Measurements from ENCODE around the gene KLLN.
"Not testable (repeated sequence)": the region's sequence is repeated elsewhere in the genome, so short reads cannot be mapped to it uniquely, and the experiment has no call there.

Gene KLLN, protein sequence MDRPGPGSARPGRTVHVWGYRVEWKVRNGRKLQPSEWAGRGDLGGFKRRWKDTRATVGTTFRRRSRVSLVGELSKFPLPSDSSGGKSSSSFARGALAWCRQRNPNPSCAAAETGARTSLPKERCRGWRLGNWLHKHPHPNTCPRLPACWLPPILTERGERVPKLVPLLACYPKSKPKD

DNA sequence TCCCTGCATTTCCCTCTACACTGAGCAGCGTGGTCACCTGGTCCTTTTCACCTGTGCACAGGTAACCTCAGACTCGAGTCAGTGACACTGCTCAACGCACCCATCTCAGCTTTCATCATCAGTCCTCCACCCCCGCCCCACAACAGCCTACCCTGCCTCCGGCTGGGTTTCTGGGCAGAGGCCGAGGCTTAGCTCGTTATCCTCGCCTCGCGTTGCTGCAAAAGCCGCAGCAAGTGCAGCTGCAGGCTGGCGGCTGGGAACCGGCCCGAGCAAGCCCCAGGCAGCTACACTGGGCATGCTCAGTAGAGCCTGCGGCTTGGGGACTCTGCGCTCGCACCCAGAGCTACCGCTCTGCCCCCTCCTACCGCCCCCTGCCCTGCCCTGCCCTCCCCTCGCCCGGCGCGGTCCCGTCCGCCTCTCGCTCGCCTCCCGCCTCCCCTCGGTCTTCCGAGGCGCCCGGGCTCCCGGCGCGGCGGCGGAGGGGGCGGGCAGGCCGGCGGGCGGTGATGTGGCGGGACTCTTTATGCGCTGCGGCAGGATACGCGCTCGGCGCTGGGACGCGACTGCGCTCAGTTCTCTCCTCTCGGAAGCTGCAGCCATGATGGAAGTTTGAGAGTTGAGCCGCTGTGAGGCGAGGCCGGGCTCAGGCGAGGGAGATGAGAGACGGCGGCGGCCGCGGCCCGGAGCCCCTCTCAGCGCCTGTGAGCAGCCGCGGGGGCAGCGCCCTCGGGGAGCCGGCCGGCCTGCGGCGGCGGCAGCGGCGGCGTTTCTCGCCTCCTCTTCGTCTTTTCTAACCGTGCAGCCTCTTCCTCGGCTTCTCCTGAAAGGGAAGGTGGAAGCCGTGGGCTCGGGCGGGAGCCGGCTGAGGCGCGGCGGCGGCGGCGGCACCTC, at the start of gene KLLN, which contains the start of gene PTEN:
KLLN (minus strand) TSS at position 481 of the 891 bp plus-strand sequence. CDS start 1,046 bp downstream, outside the sequence.
PTEN (plus strand) TSS at position 573 of the 891 bp plus-strand sequence. CDS start 845 bp downstream, outside the sequence.
- DNase-seq = peak; percentile 89

DNA sequence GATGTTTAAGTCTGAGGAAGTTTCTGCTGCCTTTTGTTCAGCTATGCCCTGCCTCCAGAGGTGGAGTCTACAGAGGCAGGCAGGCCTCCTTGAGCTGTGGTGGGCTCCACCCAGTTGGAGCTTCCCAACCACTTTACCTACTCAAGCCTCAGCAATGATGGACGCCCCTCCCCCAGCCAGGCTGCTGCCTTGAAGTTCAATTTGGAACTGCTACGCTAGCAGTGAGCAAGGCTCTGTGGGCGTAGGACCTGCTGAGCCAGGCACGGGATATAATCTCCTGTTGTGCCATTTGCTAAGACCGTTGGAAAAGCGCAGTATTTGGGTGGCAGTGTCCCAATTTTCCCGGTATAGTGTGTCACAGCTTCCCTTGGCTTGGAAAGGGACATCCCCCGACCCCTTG, 40.1 kb upstream of the KLLN start:
- not testable (repeated sequence) for DNase-seq

DNA sequence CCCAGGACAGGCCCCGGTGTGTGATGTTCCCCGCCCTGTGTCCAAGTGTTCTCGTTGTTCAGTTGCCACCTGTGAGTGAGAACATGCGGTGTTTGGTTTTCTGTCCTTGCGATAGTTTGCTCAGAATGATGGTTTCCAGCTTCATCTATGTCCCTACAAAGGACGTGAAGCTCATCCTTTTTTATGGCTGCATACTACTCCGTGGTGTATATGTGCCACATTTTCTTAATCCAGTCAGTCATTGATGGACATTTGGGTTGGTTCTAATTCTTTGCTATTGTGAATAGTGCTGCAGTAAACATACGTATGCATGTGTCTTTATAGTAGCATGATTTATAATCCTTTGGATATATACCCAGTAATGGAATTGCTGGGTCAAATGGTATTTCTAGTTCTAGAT, 34.6 kb upstream of the KLLN start:
- not testable (repeated sequence) for DNase-seq

DNA sequence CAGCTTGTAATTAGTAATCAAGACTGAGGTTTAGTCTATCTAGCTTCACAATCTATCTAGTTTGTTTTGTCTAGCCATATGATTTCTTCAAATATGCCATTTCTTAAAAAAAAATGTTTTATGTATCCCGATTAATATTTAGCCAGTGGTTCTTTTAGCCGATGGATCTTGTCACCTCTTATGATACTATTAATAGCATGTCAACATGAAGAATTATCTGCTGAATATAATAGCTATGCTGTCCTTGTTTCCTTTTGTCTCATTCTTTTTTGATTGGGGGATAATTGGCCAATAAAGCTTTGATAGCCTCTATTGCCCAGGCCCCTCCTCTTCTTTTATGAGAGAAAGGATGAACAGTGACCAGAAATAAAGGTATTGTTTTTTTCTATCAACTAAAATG, 32.9 kb upstream of the KLLN start:
- DNase-seq = no peak

DNA sequence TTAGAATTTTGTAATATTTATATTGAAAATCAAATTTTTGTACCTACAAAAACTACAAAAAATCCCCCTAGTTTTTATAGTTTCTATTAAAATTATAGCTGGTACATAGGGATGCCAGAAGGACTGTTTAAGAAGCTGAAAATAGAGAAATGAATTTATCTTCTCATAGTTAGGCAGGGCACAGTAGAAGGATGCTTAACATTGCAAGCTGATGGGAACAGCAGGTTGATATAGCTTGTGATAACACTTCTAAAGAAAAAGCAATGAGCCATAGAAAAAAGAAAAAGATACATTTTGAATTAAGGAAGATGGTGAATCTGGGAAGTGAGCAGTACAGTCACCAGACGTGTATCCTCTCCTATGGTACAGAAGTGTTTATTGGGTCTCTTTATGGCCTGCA, 32.1 kb upstream of the KLLN start:
- no peak for DNase-seq

DNA sequence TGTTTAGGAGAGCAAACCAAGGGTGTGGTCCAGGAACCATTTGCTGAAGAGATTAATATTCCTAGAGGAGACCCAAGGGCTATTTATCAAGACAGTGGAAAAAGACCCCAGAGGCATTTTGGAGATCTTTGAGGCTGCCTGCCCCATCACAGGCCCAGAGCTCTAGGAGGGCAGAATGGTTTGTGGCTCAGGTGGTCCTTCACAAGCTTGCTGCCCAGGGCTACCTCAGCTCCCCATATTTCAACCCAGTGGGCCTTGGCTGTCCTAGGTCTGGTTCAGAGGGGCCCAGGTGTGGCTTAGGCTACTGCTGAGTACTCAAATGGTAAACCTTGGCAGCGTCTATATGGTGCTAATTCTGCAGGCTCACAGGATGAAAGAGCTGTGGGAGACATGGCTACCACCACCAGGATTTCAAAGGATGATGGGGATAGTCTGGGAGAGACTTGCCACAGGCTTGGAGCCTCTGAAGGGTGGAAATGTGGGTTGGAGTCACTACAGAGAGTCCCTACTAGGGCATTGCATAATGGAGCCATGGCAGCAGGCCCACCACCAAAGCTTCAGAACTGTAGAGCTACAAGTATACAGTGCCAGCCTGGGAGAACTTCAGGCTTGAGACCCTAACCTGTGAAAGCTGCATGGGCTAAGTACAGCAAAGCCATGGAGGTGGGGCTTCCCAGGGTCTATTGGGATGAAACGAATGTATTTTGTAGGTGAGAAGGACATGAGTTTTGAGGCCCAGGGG, 24.4 kb upstream of the KLLN start:
- DNase-seq = no peak

DNA sequence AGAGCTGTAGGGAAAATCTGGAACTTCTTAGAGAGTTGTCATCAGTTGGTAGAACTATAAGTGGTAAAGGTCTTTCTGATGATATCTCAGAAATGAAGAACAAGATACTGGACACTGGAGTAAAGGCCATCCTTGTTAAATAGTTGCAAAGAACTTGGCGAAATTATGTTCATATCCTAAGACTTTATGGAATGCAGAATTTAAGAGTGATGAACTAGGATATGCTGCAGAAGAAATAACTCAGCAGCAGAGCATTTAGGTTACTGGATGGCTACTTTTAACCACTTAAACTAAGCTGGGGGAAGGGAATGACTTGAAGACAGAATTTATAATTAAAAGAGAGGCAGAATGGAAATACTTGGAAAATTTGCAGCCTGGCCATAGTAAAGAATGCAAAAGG, 23.8 kb upstream of the KLLN start:
- no peak for DNase-seq

DNA sequence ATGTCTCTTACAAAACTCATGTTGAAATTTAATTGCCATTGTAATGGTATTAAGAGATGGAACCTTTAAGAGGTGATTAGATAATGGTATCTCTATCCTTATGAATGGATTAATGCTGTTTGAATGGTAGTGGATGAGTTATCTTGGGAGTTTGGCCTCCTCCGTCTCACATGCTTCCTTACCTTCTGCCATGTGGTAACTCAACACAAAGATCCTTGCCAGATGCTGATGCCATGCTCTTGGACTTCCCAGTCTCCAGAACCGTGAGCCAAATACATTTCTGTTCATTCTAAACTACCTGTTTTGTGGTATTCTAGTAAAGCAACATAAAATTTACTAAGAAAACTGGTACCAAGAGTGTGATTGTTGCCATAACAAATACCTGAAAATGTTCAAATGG, 23.3 kb upstream of the KLLN start:
- DNase-seq = no peak

DNA sequence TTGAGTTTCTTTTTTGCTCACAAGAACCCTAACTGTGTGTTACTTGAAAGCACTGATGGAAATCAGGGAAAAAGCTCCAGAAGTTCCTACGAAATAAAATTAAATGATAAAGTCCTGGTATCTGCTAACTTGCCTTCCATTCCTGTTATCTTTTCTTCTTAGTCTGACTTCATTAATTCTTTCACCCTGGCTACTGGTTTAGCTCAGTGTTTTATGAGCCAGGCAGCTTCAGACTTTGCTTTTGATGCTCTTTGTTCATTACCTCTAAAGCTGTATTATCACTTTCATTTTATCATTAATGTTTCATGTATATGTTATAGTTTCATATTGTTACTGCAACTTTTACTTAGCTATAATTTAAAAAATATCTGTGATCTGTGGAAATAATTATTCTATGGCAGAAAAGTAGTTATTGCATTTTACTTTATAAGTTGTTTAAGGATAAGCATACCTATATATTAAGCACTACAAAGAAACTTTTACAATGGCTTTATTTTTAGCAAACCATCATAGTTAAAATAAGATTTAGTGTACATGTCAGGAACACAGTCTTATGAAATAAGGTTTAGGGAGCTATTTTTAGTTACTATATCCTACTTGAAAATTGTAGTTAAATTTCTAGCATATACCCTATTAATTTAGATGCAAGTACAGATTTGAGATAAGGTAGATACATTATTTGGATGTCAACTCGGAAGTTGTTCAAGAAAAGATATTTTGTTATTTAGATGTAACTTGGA, 19.4 kb upstream of the KLLN start:
- no peak for DNase-seq

DNA sequence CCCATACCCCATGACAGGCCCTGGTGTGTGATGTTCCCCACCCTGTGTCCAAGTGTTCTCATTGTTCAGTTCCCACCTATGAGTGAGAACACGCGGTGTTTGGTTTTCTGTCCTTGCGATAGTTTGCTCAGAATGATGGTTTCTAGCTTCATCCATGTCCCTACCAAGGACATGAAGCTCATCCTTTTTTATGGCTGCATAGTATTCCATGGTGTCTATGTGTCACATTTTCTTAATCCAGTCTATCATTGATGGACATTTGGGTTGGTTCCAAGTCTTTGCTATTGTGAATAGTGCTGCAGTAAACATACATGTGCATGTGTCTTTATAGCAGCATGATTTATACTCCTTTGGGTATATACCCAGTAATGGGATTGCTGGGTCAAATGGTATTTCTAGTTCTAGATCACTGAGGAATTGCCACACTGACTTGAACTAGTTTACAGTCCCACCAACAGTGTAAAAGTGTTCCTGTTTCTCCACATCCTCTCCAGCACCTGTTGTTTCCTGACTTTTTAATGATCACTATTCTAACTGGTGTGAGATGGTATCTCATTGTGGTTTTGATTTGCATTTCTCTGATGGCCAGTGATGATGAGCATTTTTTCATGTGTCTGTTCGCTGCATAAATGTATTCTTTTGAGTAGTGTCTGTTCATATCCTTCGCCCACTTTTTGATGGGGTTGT, 18.2 kb upstream of the KLLN start:
- DNase-seq = not testable (repeated sequence)

DNA sequence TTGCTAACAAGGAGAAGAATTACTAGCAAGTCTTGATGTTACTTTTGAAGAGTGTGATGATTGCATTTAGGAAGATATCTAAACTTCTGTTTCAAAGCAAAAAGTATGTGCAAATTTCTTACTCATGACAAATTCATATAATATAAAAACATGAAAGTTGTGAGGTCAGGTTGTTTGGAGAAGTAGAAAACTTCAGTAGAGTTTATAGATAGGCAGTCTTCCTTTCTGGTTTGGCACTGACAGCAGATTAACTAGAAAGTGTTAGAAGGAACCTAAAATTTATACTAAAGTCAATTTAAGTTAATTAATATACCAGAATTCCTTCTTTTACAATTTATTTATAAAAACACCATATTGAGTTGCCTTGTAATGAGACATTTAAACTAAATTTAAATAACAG, 17.0 kb upstream of the KLLN start:
- DNase-seq = no peak

DNA sequence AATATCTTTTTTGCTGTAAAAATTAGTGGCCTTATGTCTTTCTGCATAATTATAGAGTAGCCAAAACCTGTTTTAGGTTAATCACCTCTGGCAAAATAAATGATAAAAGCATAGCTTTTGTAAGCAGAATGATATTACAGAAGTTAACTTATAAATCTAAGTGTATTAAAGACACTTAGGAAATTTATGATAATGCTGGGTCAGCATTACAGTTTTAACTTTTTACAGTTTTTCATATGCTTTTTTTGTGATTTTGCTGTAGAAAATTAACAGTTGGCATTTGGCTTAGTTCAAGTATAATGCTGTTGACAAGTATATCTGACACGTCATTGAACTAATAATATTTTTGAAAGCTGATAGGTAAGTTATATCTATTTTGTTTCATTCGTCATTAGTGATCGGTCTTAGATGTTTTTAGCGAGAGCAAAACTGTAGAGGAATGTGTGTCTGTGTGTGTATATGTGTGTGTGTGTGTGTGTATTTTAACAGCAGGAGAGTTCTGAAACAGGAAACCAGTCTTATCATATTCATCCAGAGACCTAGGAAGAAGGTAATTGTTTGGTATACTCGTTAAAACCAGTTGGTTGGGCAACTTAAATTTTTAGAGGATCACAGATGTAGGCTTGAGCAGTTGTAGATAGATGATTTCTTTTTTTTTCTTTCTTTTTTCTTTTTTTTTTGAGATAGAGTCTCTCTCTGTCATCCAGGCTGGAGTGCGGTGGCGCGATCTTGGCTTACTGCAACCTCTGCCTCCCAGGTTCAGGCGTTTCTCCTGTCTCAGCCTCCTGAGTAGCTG, 15.5 kb upstream of the KLLN start:
- DNase-seq = no peak

DNA sequence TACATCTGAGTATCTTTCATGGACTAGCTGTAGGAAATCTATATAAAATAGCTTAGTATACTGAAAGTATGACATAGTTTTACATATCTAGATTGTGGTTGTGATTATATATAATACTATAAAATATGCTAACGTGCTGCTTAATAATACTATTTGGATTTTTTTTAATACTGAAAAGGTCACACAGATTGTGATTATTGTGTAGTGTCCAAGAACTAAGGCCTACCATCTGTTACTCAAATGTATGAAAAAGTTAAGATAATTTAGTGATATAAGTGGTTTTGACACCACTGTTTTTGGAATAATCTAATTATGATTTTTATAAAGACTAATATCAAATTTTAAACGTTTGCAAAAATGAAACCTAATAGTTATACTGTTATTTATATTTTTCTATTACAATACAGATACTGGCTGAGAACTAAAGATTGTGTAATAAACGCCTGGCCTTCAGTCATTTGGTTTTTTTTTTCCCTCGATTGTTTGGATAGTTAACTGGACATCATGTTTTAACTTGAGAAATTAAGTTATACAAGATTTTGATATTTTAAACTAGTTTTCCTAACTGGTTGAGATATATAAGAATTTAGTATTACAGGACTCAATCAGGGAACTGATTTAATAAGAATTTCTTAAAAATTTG, 12.7 kb upstream of the KLLN start:
- DNase-seq = no peak

DNA sequence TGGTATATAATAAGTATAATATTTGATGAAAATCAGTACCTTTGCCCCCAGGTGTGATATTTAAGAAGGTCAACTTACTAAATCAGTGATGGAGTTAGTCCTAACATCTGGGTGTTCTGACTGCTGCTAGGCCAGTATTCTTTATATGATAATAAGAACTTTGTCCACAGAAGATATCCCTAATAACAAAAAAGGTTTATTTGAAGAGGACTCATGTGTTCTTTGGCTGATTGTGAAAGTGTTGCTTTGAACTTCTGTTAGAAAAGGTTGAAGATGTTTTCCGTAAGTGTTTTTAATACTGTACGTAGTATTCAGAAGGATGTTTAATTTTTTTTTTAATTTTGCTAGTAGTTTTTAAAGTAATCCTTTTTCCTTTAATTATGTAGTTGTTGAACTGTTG, 10.3 kb upstream of the KLLN start:
- DNase-seq = no peak

DNA sequence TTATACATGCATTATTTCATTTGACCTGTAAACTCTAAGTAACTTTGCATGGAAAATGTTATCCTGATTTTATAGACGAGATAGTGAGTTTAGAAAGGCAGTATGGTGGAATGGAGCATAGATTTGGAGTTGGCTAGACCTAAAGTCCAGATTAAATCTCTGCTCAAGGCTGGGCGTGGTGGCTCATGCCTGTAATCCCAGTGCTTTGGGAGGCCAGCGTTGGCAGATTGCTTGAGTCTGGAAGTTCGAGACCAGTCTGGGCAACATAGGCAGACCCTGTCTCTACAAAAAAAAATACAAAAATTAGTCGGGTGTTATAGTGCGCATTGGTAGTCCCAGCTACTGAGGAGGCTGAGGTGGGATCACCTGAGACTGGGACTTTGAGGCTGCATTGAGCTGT, 9.5 kb upstream of the KLLN start:
- no peak for DNase-seq

DNA sequence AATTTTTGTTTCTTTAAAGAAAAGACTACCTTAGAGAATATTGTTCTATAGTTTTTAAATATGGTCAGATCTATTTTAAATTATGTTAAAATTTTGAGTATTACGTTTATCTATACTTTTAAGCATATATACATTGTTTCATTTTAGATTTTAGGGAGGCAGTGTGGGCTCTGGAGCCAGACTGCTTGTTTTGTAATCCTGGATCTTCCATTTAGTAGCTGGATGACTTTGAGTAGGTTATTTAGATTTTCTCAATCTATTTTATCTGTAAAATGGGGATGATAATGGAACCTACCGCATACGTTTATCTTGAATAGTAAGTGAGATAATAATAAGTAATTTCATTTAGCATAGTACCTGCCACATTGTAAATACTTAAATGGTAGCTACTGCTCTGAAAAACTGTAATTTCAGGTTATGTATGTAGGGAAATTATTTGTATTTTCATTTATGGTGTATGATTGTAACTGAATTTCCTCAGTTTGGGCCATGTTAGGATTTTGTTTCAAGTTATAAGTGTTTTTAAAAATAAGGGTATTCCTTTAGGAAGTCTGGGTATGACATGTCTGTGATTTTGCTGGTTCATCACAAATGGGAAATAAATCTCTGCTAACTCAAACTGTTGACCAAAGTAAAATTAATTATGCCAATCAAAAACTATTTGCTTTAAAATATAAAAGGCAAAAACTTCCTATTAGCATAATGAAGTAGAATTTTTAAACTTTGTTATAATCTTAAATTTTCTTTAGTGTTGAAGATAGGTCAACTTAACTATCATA, 6.6 kb upstream of the KLLN start:
- DNase-seq = no peak

DNA sequence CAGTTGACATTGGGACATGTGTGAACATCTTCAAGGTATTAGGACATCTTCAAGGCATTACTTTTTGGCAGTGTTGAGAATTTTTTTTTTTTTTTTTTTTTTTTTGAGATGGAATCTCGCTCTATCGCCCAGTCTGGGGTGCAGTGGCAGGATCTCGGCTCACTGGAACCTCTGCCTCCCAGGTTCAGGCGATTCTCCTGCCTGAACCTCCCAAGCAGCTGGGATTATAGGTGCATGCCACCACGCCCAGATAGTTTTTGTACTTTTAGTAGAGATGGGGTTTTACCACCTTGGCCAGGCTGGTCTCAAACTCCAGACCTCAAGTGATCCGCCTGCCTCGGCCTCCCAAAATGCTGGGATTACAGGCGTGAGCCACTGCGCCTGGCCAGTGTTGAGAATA, 5.8 kb upstream of the KLLN start:
- DNase-seq = not testable (repeated sequence)

DNA sequence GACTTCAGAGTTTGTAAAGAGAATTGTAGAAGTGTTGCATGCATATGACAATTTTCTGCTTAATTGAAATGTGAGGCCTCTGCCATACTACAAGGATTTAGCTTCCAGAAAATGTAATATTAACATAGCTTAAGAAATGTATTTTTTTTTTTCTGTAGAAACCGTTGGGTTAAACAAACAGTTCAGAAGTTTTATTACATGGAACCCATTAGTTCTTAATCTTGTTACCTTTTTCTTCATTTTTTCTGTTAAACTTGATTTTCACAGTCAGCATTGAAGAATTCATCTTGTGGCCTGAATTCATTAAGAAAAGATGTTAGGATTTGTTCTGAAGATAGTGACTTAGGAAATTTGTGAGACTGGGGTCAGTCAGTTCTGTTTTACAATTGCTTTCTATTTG, 4.9 kb upstream of the KLLN start:
- DNase-seq = no peak

DNA sequence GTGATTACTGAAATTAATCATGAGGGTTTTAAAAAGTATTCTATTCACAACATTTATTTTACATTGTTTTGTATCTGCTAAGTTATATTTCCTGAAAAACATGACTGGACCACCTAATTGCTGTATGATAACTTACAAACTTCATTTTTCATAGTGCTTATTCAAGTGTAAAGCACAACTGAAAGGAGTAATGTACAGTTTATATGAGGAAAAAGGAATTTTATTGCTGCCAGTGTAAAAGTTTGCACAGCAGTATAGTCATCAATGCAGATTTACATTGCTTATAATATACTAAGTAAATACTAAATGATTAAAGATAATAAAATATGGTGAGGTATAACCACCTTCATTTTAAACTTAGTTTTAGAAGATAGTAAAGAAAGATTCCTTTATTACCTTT, 4.1 kb upstream of the KLLN start:
- DNase-seq = no peak

DNA sequence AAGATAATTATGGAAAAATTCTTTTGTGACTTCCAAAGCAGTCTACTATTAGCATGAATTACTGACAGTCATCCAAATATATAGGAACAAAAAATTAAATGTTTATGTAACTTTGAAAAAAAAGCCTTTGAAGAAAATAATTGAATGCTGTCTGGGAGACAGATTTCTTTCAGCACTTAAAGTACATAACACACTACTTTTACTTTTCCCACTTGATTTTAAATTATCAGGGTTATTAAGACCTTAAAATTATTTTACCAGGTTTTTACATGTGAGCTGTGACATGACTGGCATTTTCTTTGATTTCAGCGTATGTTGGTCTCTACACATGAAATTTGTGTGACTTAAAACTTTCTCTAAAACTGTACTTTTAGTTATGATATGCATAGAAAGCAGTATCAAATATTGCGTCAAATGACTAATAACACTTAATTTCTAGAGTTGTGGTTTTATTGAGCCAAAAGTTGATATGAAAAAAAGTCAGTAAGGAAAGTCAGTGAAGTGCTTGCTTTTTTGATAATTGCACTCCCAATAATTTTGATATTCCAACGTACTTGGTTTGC, 3.2 kb upstream of the KLLN start:
- DNase-seq = peak; percentile 5
